Heart right ventricle (tissue), 16 donors: ENCODE results near the gene CATSPER4. TPM values are rescaled to one million over a fixed set of nuclear protein-coding genes. Genes with fewer than 3 reads are reported as not detected.

Experiments
- ATAC-seq, 8 donors: fragments of 200-7000 bp; cut with Tn5 transposase; one replicate each; pipeline ENCODE4 v1.9.1; 2020; ENCODE audit warnings: mild to moderate bottlenecking in 8 of 8, moderate library complexity in 8 of 8, moderate number of reproducible peaks in 1 of 8
- DNase-seq, 2 donors: peaks; one replicate each; pipeline ENCODE4 v3.0.0-alpha.2; 2020
- H3K27ac ChIP-seq, 10 donors: fragments of 200-600 bp; sonication (generic) in 2 of 10; one replicate each; pipeline versions ENCODE4 v1.5.0 to v1.8.0; 2020 to 2022; ENCODE audit warnings: mild to moderate bottlenecking in 3 of 10
- H3K27me3 ChIP-seq, 7 donors: fragments of 200-600 bp; one replicate each; pipeline ENCODE4 v1.8.0; 2021 to 2022; ENCODE audit warnings: mild to moderate bottlenecking in 2 of 7
- H3K36me3 ChIP-seq, 9 donors: fragments of 200-600 bp; sonication (generic) in 1 of 9; one replicate each; pipeline versions ENCODE4 v1.5.0 to v1.8.0; 2020 to 2022; ENCODE audit warnings: mild to moderate bottlenecking in 2 of 9
- H3K4me1 ChIP-seq, 9 donors: fragments of 200-600 bp; sonication (generic) in 1 of 9; one replicate each; pipeline versions ENCODE4 v1.5.0 to v1.8.0; 2020 to 2022; ENCODE audit warnings: mild to moderate bottlenecking in 4 of 9
- H3K4me3 ChIP-seq, 10 donors: fragments of 200-600 bp; sonication (generic) in 2 of 10; one replicate each; pipeline versions ENCODE4 v1.5.0 to v1.8.0; 2020 to 2022; ENCODE audit warnings: mild to moderate bottlenecking in 7 of 10, moderate library complexity in 2 of 10
- H3K9me3 ChIP-seq, 11 donors: fragments of 200-600 bp in 10 of 11; sonication (generic) in 2 of 11; one replicate each; pipeline versions ENCODE4 v1.5.0 to v1.8.0; 2013 to 2022; ENCODE audit warnings: mild to moderate bottlenecking in 2 of 11, control low read depth in 1 of 11, moderate library complexity in 1 of 11
- WGBS, 2 donors: extraction: QIAGEN DNeasy Blood & Tissue Kit; methylation state at CpG; one replicate each; pipeline ENCODE4 v1.1.7; 2013; ENCODE audit warnings: inconsistent platforms in 1 of 2; 5-methylcytosine and 5-hydroxymethylcytosine counted together
- intact Hi-C, 10 donors: fragments of 100-400 bp; cut with DNase I; formaldehyde crosslinking; loops; one replicate each; pipeline versions ENCODE4 v1.11.1 to v1.14.2; 2022
- polyA plus RNA-seq, 2 donors: library from polyadenylated mRNA; stranded (reverse); fragments of 200-250 nt; gene quantifications; one replicate each; pipeline ENCODE4 v1.2.3, GENCODE V29; 2013
- total RNA-seq, 10 donors: library from RNA; stranded (reverse); fragmentation: NEBNext Ultra II Directional in 3 of 10; extraction: Animal tissue kit (Norgen Biotek cat#: 25700) in 3 of 10; gene quantifications; one replicate each; pipeline versions ENCODE4 v1.2.1 to v1.2.4, GENCODE V29; 2021 to 2023
- TF ChIP-seq, protein P1 (sequence below), 9 donors: fragments of 200-600 bp; sonication (generic) in 2 of 9; IDR thresholded peaks; one replicate each; pipeline versions ENCODE4 v1.5.0 to v1.8.0; 2021 to 2022; ENCODE audit warnings: antibody characterized with exemption in 9 of 9, mild to moderate bottlenecking in 5 of 9, moderate library complexity in 1 of 9
- donor health status: Arrhythmogenic right ventricular cardiomyopathy.
- donor health status: ischemic (EF 13 %, LVEDD 7.1; RV severe dilation, severe dysfunction).
- donor health status: healthy with polysubstance abuse.
- donor health status: DM: no; HTN: yes; CAD: no.
- donor health status: DM: no; HTN: no; CAD: no.
- donor health status: ischemic (EF 25% LVEDD 6.9; RV normal size, moderate dysfunction).
- donor health status: ischemic (EF 25% LVEDD 5.7; RV mildly dilated, moderate dysfunction).
- donor health status: healthy.
- donor health status: DM: yes; HTN: yes; CAD: no.
- donor health status: Ischemic cardiomyopathy.
- donor health status: ischemic (EF 35%, LVEDD 5.7; RV mildly dilated, moderate dysfunction).
- donor health status: nonischemic (EF 11% LVEDD 7.7; RV severe dilation, severe dysfunction).
- donor health status: DM: yes; HTN: yes; CAD: no.
- donor health status: PGD.
- donor health status: ischemic (EF 29% LVEDD 5.4; RV normal size, mild dysfunction).
- donor health status: nonischemic (EF 23%, LVEDD 6.1; RV moderate dilation, normal function).

CATSPER4 gene
- total and polyA plus RNA-seq, 12 donors: not detected

DNA sequence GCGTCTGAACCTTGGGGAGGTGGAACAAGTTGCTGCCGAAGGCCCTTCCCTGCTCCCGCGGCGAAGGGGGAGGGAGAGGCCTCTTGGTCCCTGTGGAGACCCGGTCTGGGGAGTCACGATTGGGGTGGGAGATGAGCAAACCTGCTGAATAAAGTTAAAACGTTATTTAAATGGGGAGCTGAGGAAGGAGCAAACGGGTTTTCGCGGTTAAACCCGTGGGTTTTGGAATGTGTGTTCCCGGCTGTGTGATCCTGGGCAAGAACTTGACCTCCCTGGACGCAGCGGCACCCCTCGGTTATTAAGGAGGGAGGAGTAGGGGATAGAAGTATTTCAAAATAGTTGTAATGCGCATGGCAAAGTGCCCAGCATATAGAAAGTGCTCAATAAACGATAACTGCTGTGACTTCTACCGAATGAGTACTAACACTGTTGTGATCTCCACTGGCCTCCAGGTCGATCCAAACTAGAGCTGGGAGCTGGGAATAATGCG, 28.1 kb upstream of the CATSPER4 start:
- TF ChIP-seq, protein P1, sequence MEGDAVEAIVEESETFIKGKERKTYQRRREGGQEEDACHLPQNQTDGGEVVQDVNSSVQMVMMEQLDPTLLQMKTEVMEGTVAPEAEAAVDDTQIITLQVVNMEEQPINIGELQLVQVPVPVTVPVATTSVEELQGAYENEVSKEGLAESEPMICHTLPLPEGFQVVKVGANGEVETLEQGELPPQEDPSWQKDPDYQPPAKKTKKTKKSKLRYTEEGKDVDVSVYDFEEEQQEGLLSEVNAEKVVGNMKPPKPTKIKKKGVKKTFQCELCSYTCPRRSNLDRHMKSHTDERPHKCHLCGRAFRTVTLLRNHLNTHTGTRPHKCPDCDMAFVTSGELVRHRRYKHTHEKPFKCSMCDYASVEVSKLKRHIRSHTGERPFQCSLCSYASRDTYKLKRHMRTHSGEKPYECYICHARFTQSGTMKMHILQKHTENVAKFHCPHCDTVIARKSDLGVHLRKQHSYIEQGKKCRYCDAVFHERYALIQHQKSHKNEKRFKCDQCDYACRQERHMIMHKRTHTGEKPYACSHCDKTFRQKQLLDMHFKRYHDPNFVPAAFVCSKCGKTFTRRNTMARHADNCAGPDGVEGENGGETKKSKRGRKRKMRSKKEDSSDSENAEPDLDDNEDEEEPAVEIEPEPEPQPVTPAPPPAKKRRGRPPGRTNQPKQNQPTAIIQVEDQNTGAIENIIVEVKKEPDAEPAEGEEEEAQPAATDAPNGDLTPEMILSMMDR (IDR thresholded peaks at IDR 0.05): no peak
- 43 to 49% methylated on average over 21 of the region's 21 CpGs for WGBS, 2 donors

DNA sequence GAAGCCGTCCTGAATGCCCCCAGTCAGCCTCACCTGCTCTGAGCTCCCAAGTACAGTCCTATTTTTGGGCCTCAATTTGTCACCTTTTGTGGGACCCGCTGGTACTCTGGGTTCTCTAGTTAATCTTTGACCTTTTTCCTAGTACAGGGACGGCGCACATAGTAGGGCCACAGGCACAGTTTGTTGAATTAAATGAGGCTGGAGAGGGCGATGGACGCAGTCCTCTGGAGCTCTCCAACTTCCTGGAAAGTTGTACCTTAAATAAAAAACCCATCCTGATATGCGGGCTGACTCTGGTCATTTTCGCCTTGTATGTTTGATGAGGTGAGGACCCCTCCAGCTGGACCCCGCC, 26.7 kb upstream of the CATSPER4 start:
- 67 to 77% methylated on average over 9 of the region's 9 CpGs for WGBS, 2 donors
- Histone ChIP-seq H3K27ac (peak overlapping the region in 4 of 10 donors; percentile 50 to 76 (median 62)), H3K4me3 (peak overlapping the region in 7 of 10 donors; percentile 35 to 52 (median 44)), H3K36me3 (peaks cover 0 to 6% (median 0%) of the 10 kb centered on the region in 9 donors), H3K27me3 (peaks cover 0 to 45% (median 0%) of the 10 kb centered on the region in 7 donors), H3K4me1 (peaks cover 16 to 56% (median 39%) of the 10 kb centered on the region in 9 donors), H3K9me3 (no peaks in the 10 kb centered on the region)
- TF ChIP-seq, protein P1 (IDR thresholded peaks at IDR 0.05): no peak
- intact Hi-C loops: loop anchor here in 4 of 10 donors (2.0 to 10.0 kb wide), 4 partner anchors 51 to 161 kb away; partner anchors contain the start of gene PDIK1L (in 1 of the 4)
- no peak for ATAC-seq
- DNase-seq: no peak

More for the DNA sequence above, 28.1 kb upstream of the CATSPER4 start:
- Histone ChIP-seq H3K27ac (peak overlapping the region; percentile 40 to 97 (median 93)), H3K9me3 (no peaks in the 10 kb centered on the region), H3K4me1 (peaks cover 27 to 70% (median 53%) of the 10 kb centered on the region in 9 donors), H3K4me3 (peak overlapping the region; percentile 29 to 70 (median 60)), H3K36me3 (peaks cover 0 to 6% (median 0%) of the 10 kb centered on the region in 9 donors), H3K27me3 (peaks cover 0 to 59% (median 0%) of the 10 kb centered on the region in 7 donors)
- intact Hi-C loops: loop anchor here in 3 of 10 donors (5.0 to 10.0 kb wide), 3 partner anchors 50 to 163 kb away; partner anchors contain the start of gene PDIK1L (in 1 of the 3)
- ATAC-seq: no peak
- DNase-seq: no peak

DNA sequence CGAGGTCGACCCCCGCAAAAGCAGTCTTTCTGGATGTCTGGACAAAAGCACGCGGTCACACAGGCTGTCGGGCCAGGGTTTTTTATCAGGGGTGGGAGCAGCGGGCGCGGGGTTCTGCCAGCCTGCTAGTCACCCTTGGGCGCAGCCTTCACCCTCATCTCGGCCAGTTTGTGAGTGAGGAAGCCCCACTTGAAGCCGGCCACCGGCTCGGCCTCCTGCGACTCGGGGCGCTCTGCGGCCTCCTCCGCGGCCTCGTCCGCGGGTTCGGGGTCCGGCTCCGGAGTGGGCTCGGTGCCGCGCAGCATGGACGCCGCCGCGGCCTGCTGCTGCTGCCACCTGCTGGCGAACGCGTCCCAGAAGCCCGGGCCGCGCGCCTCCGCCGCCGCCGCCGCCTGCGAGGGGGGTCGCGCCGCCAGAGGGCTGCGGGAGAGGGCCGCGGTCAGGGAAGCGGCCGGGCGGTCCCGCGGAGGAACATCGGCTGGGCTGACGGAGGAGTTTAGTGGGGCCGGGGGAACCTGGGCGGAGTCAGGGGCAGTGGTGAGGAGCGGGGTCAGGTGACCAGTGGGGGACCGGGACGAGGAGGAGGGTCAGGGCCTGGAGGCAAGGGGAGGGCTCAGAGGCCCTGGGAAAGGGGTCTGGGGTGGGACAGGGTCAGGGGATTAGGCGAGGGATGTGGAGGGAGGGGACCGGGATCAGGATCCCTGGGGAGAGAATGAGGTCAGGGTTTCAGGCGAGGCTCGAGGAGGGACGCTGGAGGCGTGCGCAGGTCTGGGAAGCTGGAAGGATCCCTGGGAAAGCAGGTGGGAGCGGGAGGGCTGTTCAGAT, 26.2 kb upstream of the CATSPER4 start:
- TF ChIP-seq, protein P1 (IDR thresholded peaks at IDR 0.05): peak; percentile 51 to 91 (median 73)
- ATAC-seq (peak in 7 of 8 donors; percentile 3 to 48 (median 17)), DNase-seq (peak; percentile 47 to 55)
- Histone ChIP-seq H3K27me3 (peaks cover 0 to 43% (median 0%) of the 10 kb centered on the region in 7 donors), H3K36me3 (peaks cover 0 to 6% (median 0%) of the 10 kb centered on the region in 9 donors), H3K4me1 (peaks cover 12 to 53% (median 33%) of the 10 kb centered on the region in 9 donors), H3K27ac (peak overlapping the region in 9 of 10 donors; percentile 13 to 76 (median 65)), H3K4me3 (peak overlapping the region in 9 of 10 donors; percentile 10 to 52 (median 43)), H3K9me3 (no peaks in the 10 kb centered on the region)
- WGBS, 2 donors: 10% methylated on average over 57 to 72 of the region's 72 CpGs
- intact Hi-C loops: loop anchor here in 4 of 10 donors (2.0 to 10.0 kb wide), 4 partner anchors 52 to 161 kb away; partner anchors contain the start of gene PDIK1L (in 1 of the 4)
